ENCODE results near the gene SORCS2. TPM values are rescaled to one million over a fixed set of nuclear protein-coding genes. Genes with fewer than 3 reads are reported as not detected.

SORCS2 gene
- polyA plus RNA-seq, 1 of the 3 experiments (the other 2 are of a cell fraction), result 1.6 TPM

- CTCF ChIA-PET, result no interaction called here
- H3K9ac ChIP-seq, result no peak overlapping the region
- no peaks in the 10 kb centered on the region for H3K9me3 ChIP-seq
- no peak overlapping the region for H3K27ac ChIP-seq (ENCODE audit: low read depth in 2 of 2, low read length in 1 of 2)
- H3K4me2 ChIP-seq, result no peak overlapping the region
- peaks cover 14% of the 10 kb centered on the region; the same call in 1 of the 2 replicates for H3K27me3 ChIP-seq (ENCODE audit: insufficient read depth)
- H3K4me1 ChIP-seq (ENCODE audit: control insufficient read depth in 1 of 2, insufficient read depth in 2 of 2, low read depth in 1 of 2, low read length in 1 of 2), result peaks cover 3 to 22% of the 10 kb centered on the region in 2 experiments; a peak in 1 of 4 replicates
- H3K36me3 ChIP-seq (replicated peaks in 1 of 2; ENCODE audit: control insufficient read depth in 1 of 2, insufficient read depth in 2 of 2, low read length in 1 of 2), result no peaks in the 10 kb centered on the region
- H3F3A ChIP-seq (replicated peaks; ENCODE audit: insufficient read depth), result peaks cover 5% of the 10 kb centered on the region
- DNase-seq, result no peak
- H3K9me2 ChIP-seq, result no peaks in the 10 kb centered on the region
- POLR2A ChIA-PET, result no interaction called here
- WGBS (ENCODE audit: low lambda C conversion rate), result 87% methylated on average over 4 of the region's 4 CpGs
- 0 out of 2 replicates have a peak, but pooled peaks cover 3% of the 10 kb centered on the region for H4K20me1 ChIP-seq (ENCODE audit: insufficient read depth)
- no peaks in the 10 kb centered on the region for H3K79me2 ChIP-seq (ENCODE audit: insufficient read depth)
- no peak overlapping the region for H2AFZ ChIP-seq (ENCODE audit: low read depth)
- H3K4me3 ChIP-seq (ENCODE audit: low read depth in 2 of 2, low read length in 1 of 2), result no peak overlapping the region
- TF ChIP-seq REST (IDR thresholded peaks at IDR 0.05; ENCODE audit: low read depth, low read length) (no peak), SMC3 (IDR thresholded peaks at IDR 0.05; ENCODE audit: low read depth, low read length) (no peak), RXRA (IDR thresholded peaks at IDR 0.05; ENCODE audit: borderline replicate concordance, low read depth) (no peak), EP300 (IDR thresholded peaks at IDR 0.05; ENCODE audit: borderline replicate concordance in 1 of 2, low read depth in 1 of 2, low read length in 1 of 2) (no peak), MEF2A (IDR thresholded peaks at IDR 0.05; ENCODE audit: borderline replicate concordance, low read depth) (no peak), MAX (IDR thresholded peaks at IDR 0.05; ENCODE audit: low read depth) (no peak), ELF1 (IDR thresholded peaks at IDR 0.05) (no peak), NFIC (IDR thresholded peaks at IDR 0.05; ENCODE audit: borderline replicate concordance) (no peak), ZBTB33 (IDR thresholded peaks at IDR 0.05; ENCODE audit: borderline replicate concordance, low read depth) (no peak), JUND (IDR thresholded peaks at IDR 0.05) (no peak), RCOR1 (IDR thresholded peaks at IDR 0.05; ENCODE audit: low read length) (no peak), GABPA (IDR thresholded peaks at IDR 0.05; ENCODE audit: low read depth) (no peak), FOSL2 (IDR thresholded peaks at IDR 0.05; ENCODE audit: borderline replicate concordance, low read depth) (no peak), PBX3 (IDR thresholded peaks at IDR 0.05) (no peak), TEAD4 (IDR thresholded peaks at IDR 0.05; ENCODE audit: borderline replicate concordance, insufficient read depth) (no peak), POLR2AphosphoS5 (IDR thresholded peaks at IDR 0.05; ENCODE audit: low read depth, low read length) (no peak), CHD2 (IDR thresholded peaks at IDR 0.05; ENCODE audit: low read length, partially characterized antibody) (no peak)
Measured at GRCh38 chr4:7362862-7363430, 170.6 kb downstream of the SORCS2 start.

Measured in SK-N-SH (cell line).